GM23338 (cell line): ENCODE results near the gene PLEKHN1. TPM values are rescaled to one million over a fixed set of nuclear protein-coding genes. Genes with fewer than 3 reads are reported as not detected.
A peak's percentile ranks its signal among the peaks of the same experiment; 100 is the strongest.

Source experiments
- ATAC-seq: fragments of 200-7000 bp; cut with Tn5 transposase; 3 replicates; pipeline ENCODE4 v1.9.1; 2020
- DNase-seq: peaks from one replicate; pipeline ENCODE4 v3.0.0-alpha.2; 2015; ENCODE audit warnings: low spot score
- H2AFZ ChIP-seq: fragments of 200-600 bp; sonication (generic); 2 replicates; pipeline ENCODE4 v1.8.0; 2016; ENCODE audit warnings: antibody characterized with exemption, mild to moderate bottlenecking, moderate library complexity
- H3F3A ChIP-seq: fragments of 200-600 bp; sonication (generic); replicated peaks from 2 replicates; pipeline ENCODE4 v1.8.0; 2017; ENCODE audit warnings: antibody characterized with exemption, mixed run types, low read depth
- H3K27ac ChIP-seq: fragments of 200-600 bp; sonication (generic); 2 replicates; pipeline ENCODE4 v1.6.1; 2016; ENCODE audit warnings: low read depth
- H3K27me3 ChIP-seq: fragments of 200-600 bp; sonication (generic); 2 replicates; pipeline ENCODE4 v1.8.0; 2016; ENCODE audit warnings: mild to moderate bottlenecking, mixed run types, moderate library complexity; ENCODE audit not compliant: insufficient read depth
- H3K36me3 ChIP-seq: fragments of 200-600 bp; sonication (generic); 2 replicates; pipeline ENCODE4 v1.8.0; 2016; ENCODE audit warnings: mild to moderate bottlenecking; ENCODE audit not compliant: insufficient read depth
- H3K4me1 ChIP-seq: fragments of 200-600 bp; sonication (generic); 2 replicates; pipeline ENCODE4 v1.8.0; 2016; ENCODE audit warnings: mild to moderate bottlenecking, moderate library complexity; ENCODE audit not compliant: insufficient read depth
- H3K4me2 ChIP-seq: fragments of 200-600 bp; sonication (generic); 2 replicates; pipeline ENCODE4 v1.7.1; 2017; ENCODE audit warnings: mixed run types
- H3K4me3 ChIP-seq: fragments of 200-600 bp; sonication (generic); 2 replicates; pipeline ENCODE4 v1.6.1; 2016; ENCODE audit warnings: mixed run types
- H3K79me2 ChIP-seq: fragments of 200-600 bp; sonication (generic); replicated peaks from 2 replicates; pipeline ENCODE4 v1.8.0; 2017; ENCODE audit warnings: mild to moderate bottlenecking; ENCODE audit not compliant: insufficient read depth
- H3K9me2 ChIP-seq: fragments of 200-600 bp; sonication (generic); 2 replicates; pipeline ENCODE4 v1.8.0; 2017; ENCODE audit not compliant: insufficient read depth
- H4K20me1 ChIP-seq: fragments of 200-600 bp; sonication (generic); replicated peaks from 2 replicates; pipeline ENCODE4 v1.8.0; 2017; ENCODE audit warnings: mild to moderate bottlenecking; ENCODE audit not compliant: insufficient read depth
- H3K27ac Mint-ChIP-seq: 2 replicates; pipeline ENCODE4 v1.8.0; 2020; ENCODE audit warnings: inconsistent platforms, mild to moderate bottlenecking, moderate library complexity, mixed read lengths
- H3K27me3 Mint-ChIP-seq: 3 replicates; pipeline ENCODE4 v1.8.0; 2022; ENCODE audit warnings: low read depth, mild to moderate bottlenecking, moderate library complexity, mixed read lengths, inconsistent platforms; ENCODE audit not compliant: insufficient read depth, poor library complexity
- H3K36me3 Mint-ChIP-seq: 3 replicates; pipeline ENCODE4 v1.8.0; 2021; ENCODE audit warnings: low read depth, mild to moderate bottlenecking, inconsistent platforms, moderate library complexity, mixed read lengths
- H3K4me1 Mint-ChIP-seq: 3 replicates; pipeline ENCODE4 v1.8.0; 2020; ENCODE audit warnings: mild to moderate bottlenecking, inconsistent platforms, mixed read lengths
- H3K4me3 Mint-ChIP-seq: 3 replicates; pipeline ENCODE4 v1.8.0; 2021; ENCODE audit warnings: moderate library complexity, mild to moderate bottlenecking, inconsistent platforms, mixed read lengths
- H3K9me3 Mint-ChIP-seq: 3 replicates; pipeline ENCODE4 v1.8.0; 2020; ENCODE audit warnings: moderate library complexity, mild to moderate bottlenecking, inconsistent platforms, mixed read lengths
- CREB1 ChIP-seq: fragments of 250-450 bp; sonication (Bioruptor Pico); IDR thresholded peaks from 2 replicates; pipeline ENCODE4 v1.5.0; 2020; ENCODE audit warnings: low read depth, mild to moderate bottlenecking, moderate library complexity
- EZH2 ChIP-seq: fragments of 200-600 bp; sonication (generic); IDR thresholded peaks from one replicate; pipeline ENCODE4 v1.8.0; 2017; ENCODE audit warnings: antibody characterized with exemption, mild to moderate bottlenecking, low read depth; ENCODE audit not compliant: unreplicated experiment
- EZH2phosphoT487 ChIP-seq: fragments of 200-600 bp; sonication (generic); IDR thresholded peaks from one replicate; pipeline ENCODE4 v1.8.1; 2018; ENCODE audit warnings: antibody characterized with exemption; ENCODE audit not compliant: unreplicated experiment
- JUNB ChIP-seq: IDR thresholded peaks from one replicate; pipeline ENCODE4 v1.6.1; 2016; ENCODE audit warnings: antibody characterized with exemption; ENCODE audit not compliant: unreplicated experiment
- NANOG ChIP-seq: IDR thresholded peaks from 2 replicates; pipeline ENCODE4 v1.6.1; 2016; ENCODE audit warnings: antibody characterized with exemption, borderline replicate concordance
- POLR2AphosphoS5 ChIP-seq: IDR thresholded peaks from 2 replicates; pipeline ENCODE4 v1.6.1; 2016; ENCODE audit warnings: antibody characterized with exemption, low read depth
- STAT1 ChIP-seq: IDR thresholded peaks from one replicate; pipeline ENCODE4 v1.6.1; 2016; ENCODE audit warnings: antibody characterized with exemption; ENCODE audit not compliant: unreplicated experiment
- ZNF114 ChIP-seq: fragments of 250-450 bp; sonication (Bioruptor Pico); IDR thresholded peaks from 2 replicates; pipeline ENCODE4 v1.5.0; 2020; ENCODE audit warnings: mild to moderate bottlenecking, moderate library complexity
- ZNF331 ChIP-seq: fragments of 250-450 bp; sonication (Bioruptor Pico); IDR thresholded peaks from 2 replicates; pipeline ENCODE4 v1.5.0; 2020; ENCODE audit warnings: low read depth, mild to moderate bottlenecking, moderate library complexity
- polyA plus RNA-seq: library from polyadenylated mRNA; unstranded; fragments of >200 nt; fragmentation: Nextera tagmentation; extraction: Ambion mirVana; gene quantifications from 2 replicates; pipeline ENCODE4 v1.2.1, GENCODE V29; 2016
- total RNA-seq: library from RNA; depleted of rRNA; stranded (reverse); fragments of >200 nt; shearing (Covaris generic); gene quantifications from 2 replicates; pipeline ENCODE4 v1.2.3, GENCODE V29; 2014
- TF ChIP-seq, protein P1 (sequence below): fragments of 250-450 bp; sonication (Bioruptor Pico); IDR thresholded peaks from 2 replicates; pipeline ENCODE4 v1.5.0; 2020; ENCODE audit warnings: mild to moderate bottlenecking, moderate library complexity
- TF ChIP-seq, protein P2 (sequence below): IDR thresholded peaks from 2 replicates; pipeline ENCODE4 v1.6.1; 2016; ENCODE audit warnings: antibody characterized with exemption
- TF ChIP-seq, protein P3 (sequence below), 2 experiments: fragments of 200-600 bp in 1 of 2; sonication (generic) in 1 of 2; conservative IDR thresholded peaks; 2 replicates each; pipeline versions ENCODE4 v1.5.1 to v1.6.1; 2016 to 2017; ENCODE audit warnings: antibody characterized with exemption in 2 of 2, low read depth in 2 of 2, mild to moderate bottlenecking in 2 of 2, moderate library complexity in 1 of 2
- TF ChIP-seq, protein P4 (sequence below): IDR thresholded peaks from one replicate; pipeline ENCODE4 v1.6.1; 2018; ENCODE audit warnings: antibody characterized with exemption; ENCODE audit not compliant: unreplicated experiment

Gene PLEKHN1
- total and polyA plus RNA-seq, 2 experiments from 2014 or later, result 1.4 to 3.3 TPM

DNA sequence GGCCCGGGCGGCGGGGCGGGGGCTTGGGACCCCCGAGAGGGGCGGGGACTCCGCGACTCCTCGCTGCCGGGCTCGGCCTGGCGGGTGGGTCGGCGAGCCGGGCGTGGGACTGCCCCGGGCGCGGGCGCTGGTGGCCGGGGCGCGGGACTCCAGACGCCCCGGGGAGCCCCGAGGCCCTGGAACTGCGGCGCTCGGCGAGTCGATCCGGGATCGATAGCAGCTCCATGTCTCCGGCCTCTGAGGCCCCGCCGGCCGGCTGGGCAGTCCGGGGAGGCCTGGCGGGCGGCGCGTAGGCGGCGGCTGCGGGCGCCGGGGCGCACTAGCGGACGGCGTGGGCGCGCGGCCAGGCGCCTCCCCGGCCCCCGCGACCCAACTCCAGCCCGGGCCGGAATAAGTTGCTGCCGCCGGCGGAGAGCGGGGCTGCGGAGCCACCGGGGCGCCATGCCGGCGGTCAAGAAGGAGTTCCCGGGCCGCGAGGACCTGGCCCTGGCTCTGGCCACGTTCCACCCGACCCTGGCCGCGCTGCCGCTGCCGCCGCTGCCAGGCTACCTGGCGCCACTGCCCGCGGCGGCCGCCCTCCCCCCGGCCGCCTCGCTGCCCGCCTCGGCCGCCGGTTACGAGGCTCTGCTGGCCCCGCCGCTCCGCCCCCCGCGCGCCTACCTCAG is 42.2 kb upstream of the PLEKHN1 start:
- Mint-ChIP-seq H3K36me3 (no peaks in the 10 kb centered on the region), H3K9me3 (no peaks in the 10 kb centered on the region), H3K27ac (no peak overlapping the region), H3K27me3 (peaks cover 84% of the 10 kb centered on the region), H3K4me1 (peaks cover 22% of the 10 kb centered on the region), H3K4me3 (no peak overlapping the region)
- H3K9me2 ChIP-seq, result no peaks in the 10 kb centered on the region
- ATAC-seq (no peak), DNase-seq (no peak)
- peak overlapping the region; percentile 58 for H3K4me3 ChIP-seq
- H3K27me3 ChIP-seq, result peaks cover 100% of the 10 kb centered on the region
- no peaks in the 10 kb centered on the region for H3K79me2 ChIP-seq
- no peak overlapping the region for H2AFZ ChIP-seq
- H3F3A ChIP-seq, result no peaks in the 10 kb centered on the region
- H4K20me1 ChIP-seq, result no peaks in the 10 kb centered on the region; the same call in none of the 2 replicates
- H3K4me1 ChIP-seq, result peaks cover 9% of the 10 kb centered on the region; the same call in 1 of the 2 replicates
- TF ChIP-seq, protein P1, sequence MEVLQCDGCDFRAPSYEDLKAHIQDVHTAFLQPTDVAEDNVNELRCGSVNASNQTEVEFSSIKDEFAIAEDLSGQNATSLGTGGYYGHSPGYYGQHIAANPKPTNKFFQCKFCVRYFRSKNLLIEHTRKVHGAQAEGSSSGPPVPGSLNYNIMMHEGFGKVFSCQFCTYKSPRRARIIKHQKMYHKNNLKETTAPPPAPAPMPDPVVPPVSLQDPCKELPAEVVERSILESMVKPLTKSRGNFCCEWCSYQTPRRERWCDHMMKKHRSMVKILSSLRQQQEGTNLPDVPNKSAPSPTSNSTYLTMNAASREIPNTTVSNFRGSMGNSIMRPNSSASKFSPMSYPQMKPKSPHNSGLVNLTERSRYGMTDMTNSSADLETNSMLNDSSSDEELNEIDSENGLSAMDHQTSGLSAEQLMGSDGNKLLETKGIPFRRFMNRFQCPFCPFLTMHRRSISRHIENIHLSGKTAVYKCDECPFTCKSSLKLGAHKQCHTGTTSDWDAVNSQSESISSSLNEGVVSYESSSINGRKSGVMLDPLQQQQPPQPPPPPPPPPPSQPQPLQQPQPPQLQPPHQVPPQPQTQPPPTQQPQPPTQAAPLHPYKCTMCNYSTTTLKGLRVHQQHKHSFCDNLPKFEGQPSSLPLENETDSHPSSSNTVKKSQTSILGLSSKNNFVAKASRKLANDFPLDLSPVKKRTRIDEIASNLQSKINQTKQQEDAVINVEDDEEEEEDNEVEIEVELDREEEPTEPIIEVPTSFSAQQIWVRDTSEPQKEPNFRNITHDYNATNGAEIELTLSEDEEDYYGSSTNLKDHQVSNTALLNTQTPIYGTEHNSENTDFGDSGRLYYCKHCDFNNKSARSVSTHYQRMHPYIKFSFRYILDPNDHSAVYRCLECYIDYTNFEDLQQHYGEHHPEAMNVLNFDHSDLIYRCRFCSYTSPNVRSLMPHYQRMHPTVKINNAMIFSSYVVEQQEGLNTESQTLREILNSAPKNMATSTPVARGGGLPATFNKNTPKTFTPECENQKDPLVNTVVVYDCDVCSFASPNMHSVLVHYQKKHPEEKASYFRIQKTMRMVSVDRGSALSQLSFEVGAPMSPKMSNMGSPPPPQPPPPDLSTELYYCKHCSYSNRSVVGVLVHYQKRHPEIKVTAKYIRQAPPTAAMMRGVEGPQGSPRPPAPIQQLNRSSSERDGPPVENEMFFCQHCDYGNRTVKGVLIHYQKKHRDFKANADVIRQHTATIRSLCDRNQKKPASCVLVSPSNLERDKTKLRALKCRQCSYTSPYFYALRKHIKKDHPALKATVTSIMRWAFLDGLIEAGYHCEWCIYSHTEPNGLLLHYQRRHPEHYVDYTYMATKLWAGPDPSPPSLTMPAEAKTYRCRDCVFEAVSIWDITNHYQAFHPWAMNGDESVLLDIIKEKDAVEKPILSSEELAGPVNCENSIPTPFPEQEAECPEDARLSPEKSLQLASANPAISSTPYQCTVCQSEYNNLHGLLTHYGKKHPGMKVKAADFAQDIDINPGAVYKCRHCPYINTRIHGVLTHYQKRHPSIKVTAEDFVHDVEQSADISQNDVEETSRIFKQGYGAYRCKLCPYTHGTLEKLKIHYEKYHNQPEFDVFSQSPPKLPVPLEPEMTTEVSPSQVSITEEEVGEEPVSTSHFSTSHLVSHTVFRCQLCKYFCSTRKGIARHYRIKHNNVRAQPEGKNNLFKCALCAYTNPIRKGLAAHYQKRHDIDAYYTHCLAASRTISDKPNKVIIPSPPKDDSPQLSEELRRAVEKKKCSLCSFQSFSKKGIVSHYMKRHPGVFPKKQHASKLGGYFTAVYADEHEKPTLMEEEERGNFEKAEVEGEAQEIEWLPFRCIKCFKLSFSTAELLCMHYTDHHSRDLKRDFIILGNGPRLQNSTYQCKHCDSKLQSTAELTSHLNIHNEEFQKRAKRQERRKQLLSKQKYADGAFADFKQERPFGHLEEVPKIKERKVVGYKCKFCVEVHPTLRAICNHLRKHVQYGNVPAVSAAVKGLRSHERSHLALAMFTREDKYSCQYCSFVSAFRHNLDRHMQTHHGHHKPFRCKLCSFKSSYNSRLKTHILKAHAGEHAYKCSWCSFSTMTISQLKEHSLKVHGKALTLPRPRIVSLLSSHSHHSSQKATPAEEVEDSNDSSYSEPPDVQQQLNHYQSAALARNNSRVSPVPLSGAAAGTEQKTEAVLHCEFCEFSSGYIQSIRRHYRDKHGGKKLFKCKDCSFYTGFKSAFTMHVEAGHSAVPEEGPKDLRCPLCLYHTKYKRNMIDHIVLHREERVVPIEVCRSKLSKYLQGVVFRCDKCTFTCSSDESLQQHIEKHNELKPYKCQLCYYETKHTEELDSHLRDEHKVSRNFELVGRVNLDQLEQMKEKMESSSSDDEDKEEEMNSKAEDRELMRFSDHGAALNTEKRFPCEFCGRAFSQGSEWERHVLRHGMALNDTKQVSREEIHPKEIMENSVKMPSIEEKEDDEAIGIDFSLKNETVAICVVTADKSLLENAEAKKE (CRISPR knock-in tag), result no peak
- no peak for TF ChIP-seq ZNF114 (CRISPR knock-in tag)
- no peak for TF ChIP-seq STAT1
- TF ChIP-seq EZH2, result no peak
- no peak for TF ChIP-seq NANOG
- no peak for TF ChIP-seq EZH2phosphoT487
- TF ChIP-seq POLR2AphosphoS5, result no peak
- TF ChIP-seq, protein P2, sequence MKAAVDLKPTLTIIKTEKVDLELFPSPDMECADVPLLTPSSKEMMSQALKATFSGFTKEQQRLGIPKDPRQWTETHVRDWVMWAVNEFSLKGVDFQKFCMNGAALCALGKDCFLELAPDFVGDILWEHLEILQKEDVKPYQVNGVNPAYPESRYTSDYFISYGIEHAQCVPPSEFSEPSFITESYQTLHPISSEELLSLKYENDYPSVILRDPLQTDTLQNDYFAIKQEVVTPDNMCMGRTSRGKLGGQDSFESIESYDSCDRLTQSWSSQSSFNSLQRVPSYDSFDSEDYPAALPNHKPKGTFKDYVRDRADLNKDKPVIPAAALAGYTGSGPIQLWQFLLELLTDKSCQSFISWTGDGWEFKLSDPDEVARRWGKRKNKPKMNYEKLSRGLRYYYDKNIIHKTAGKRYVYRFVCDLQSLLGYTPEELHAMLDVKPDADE, result no peak
- TF ChIP-seq, protein P3, sequence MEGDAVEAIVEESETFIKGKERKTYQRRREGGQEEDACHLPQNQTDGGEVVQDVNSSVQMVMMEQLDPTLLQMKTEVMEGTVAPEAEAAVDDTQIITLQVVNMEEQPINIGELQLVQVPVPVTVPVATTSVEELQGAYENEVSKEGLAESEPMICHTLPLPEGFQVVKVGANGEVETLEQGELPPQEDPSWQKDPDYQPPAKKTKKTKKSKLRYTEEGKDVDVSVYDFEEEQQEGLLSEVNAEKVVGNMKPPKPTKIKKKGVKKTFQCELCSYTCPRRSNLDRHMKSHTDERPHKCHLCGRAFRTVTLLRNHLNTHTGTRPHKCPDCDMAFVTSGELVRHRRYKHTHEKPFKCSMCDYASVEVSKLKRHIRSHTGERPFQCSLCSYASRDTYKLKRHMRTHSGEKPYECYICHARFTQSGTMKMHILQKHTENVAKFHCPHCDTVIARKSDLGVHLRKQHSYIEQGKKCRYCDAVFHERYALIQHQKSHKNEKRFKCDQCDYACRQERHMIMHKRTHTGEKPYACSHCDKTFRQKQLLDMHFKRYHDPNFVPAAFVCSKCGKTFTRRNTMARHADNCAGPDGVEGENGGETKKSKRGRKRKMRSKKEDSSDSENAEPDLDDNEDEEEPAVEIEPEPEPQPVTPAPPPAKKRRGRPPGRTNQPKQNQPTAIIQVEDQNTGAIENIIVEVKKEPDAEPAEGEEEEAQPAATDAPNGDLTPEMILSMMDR (conservative IDR thresholded peaks at IDR 0.05; ENCODE audit: low read depth in 2 of 2), result no peak
- no peak for TF ChIP-seq CREB1
- TF ChIP-seq ZNF331 (CRISPR knock-in tag), result no peak
- no peak for TF ChIP-seq JUNB
- TF ChIP-seq, protein P4, sequence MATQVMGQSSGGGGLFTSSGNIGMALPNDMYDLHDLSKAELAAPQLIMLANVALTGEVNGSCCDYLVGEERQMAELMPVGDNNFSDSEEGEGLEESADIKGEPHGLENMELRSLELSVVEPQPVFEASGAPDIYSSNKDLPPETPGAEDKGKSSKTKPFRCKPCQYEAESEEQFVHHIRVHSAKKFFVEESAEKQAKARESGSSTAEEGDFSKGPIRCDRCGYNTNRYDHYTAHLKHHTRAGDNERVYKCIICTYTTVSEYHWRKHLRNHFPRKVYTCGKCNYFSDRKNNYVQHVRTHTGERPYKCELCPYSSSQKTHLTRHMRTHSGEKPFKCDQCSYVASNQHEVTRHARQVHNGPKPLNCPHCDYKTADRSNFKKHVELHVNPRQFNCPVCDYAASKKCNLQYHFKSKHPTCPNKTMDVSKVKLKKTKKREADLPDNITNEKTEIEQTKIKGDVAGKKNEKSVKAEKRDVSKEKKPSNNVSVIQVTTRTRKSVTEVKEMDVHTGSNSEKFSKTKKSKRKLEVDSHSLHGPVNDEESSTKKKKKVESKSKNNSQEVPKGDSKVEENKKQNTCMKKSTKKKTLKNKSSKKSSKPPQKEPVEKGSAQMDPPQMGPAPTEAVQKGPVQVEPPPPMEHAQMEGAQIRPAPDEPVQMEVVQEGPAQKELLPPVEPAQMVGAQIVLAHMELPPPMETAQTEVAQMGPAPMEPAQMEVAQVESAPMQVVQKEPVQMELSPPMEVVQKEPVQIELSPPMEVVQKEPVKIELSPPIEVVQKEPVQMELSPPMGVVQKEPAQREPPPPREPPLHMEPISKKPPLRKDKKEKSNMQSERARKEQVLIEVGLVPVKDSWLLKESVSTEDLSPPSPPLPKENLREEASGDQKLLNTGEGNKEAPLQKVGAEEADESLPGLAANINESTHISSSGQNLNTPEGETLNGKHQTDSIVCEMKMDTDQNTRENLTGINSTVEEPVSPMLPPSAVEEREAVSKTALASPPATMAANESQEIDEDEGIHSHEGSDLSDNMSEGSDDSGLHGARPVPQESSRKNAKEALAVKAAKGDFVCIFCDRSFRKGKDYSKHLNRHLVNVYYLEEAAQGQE, result no peak
- no peak overlapping the region for H3K27ac ChIP-seq
- H3K4me2 ChIP-seq, result peak overlapping the region; percentile 90; the same call in 1 of the 2 replicates
- no peaks in the 10 kb centered on the region for H3K36me3 ChIP-seq
